Right hindlimb (tissue), 1 donor: ENCODE results near the gene SPANXD.
"Not testable (repeated sequence)": the region's sequence is repeated elsewhere in the genome, so short reads cannot be mapped to it uniquely, and the experiment has no call there.

Source experiments
- DNase-seq: peaks from one replicate; pipeline ENCODE4 v3.0.0-alpha.2; 2018

The SPANXD gene, protein sequence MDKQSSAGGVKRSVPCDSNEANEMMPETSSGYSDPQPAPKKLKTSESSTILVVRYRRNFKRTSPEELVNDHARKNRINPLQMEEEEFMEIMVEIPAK

DNA sequence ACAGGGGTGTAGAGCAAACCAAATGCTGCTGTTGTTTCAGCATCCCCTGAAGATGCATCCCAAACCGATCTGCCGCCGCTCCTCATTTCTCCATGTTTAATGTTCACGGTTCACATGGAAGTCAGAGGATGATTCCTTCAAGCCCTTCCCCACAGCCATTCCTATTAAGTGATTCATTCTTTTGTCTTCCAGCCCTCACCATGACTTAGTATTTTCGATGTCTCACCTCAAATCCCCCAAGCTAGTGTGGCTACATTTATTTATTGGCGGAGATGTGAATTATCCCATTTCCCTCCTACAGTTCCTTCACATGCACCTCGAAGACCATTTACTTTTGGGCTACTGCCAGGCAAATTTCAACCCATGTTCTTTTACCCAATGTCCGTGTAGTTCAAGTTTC, at the start of gene SPANXD:
Gene SPANXD, minus strand, starts transcription at position 101 of the 400 bp plus-strand sequence. CDS start 334 bp downstream, outside the sequence.
- DNase-seq: not testable (repeated sequence)

DNA sequence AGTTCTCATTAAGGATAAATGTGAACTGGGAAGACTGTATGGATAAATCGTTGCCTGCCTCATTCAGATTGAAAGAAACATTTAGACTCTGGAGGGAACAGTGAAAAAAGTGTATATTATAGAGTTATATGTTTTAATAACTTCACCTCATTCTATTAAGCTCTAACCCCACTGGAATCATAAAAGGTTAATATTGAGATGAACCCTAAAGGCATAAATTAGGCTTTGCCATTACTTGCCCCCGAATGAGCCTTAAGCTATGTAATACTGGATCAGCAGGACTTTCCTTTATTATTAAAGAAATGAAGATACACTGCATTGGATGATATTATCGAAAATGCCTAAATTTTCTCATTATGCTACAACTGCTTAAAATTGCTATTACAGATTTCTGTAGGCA, 44.1 kb upstream of the SPANXD start:
- DNase-seq: no peak

DNA sequence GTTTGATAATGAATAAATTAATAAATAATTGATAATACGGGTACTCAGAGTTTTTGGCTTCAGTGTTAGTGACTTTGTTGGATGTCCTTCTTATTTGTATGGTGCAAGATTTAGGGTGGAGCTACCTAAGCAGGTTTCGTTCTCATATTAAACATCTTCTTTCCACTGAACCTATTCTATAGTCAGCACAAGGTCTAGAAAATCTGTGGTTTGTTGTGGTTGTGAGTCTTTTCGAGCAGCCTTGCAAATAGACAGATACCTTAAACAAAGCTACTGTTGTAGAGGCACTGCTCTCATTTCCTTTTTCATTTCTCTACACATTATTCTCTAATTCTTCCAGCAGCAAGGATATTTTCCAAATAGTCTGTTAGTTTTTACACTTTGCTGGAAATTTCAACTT, 38.1 kb upstream of the SPANXD start:
- DNase-seq: no peak

DNA sequence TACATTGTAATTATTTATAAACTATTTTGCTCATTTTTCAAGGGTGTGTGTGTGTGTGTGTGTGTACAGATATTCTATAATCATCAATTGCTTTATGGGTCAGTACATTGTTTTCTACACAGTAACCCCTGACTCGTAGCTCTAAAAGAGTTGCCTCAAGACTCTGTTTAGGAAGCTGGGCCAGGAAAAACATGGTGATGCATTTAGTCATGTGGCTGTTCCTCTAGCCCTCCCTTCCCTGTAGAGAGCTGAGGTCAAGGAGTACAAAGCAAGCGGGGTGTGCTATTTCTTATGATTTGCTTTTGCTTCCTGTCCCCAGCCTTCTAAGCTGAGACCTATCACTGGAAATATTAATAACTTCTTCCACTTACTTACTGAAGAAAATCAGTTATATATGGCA, 34.8 kb upstream of the SPANXD start:
- DNase-seq: no peak

DNA sequence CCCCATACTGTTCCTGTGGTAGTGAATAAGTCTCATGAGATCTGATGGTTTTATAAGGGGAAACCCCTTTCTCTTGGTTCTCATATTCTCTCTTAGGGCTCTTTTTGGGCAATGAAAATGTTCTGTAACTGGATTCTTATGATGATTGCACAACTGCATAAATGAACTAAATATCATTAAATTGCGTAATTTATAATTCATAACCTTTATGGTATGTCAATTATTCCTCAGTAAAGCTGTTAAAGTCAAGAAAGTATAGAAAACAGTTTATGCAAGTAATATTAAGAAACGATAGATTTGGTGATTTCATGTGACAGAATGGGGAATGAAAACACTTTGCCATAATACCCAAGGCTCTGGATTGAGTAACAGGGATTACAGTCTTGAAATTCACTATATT, 33.5 kb upstream of the SPANXD start:
- DNase-seq: no peak

DNA sequence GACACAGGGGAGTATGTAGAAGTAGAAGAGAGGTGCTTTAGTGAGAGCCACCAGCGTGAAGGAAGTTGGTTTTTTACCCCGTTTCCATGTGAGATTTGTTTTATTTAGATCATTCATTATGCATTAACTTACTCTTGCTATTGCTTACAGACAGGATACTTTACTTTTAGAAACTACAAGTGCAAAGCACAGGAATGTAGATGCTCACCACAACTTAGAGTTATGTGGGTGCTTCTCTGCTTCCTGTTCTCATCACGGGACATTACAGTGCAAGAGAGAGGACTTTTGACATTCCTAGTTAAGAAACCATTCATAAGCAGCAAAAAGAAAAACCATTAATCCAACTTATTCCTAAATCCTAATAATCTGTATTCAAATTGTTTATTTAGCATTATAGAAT, 25.6 kb upstream of the SPANXD start:
- no peak for DNase-seq

DNA sequence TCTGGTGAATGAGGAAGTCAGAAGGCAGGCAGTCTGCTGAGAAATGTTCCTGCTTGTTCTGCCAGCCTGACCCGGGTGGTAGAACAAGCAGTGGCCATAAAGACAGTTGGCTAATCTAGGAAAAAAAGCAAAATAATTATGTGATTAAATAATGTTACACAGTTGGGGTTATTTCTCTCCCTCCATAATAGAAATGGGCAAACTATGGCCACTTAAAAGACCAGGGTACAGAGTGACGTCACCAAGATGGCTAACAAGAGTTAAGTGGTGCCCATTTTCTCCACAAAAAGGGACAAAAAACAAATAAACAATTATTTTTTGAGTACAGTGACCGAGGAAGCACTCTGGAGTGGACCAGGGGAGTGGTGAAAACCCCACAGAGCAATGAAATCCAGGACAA, 16.1 kb upstream of the SPANXD start:
- no peak for DNase-seq

DNA sequence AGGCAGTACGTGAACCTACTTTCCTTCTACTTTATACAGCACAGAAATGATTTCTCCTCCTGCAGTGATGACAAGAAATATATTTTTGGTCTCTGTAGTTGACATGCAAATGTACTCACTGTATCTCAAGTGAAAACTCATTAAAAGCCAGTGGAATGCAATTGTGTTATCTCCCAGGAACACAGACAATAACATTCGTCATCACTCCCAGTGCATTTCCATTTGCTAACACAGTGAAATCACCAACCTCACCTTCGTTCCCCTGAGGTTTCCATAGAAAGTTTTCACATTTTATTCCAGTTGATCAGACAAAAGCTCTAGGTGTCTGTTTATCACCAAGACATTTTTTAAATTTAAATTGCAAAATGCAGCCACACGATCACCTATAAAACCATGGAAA, 2.5 kb upstream of the SPANXD start:
- DNase-seq: no peak

DNA sequence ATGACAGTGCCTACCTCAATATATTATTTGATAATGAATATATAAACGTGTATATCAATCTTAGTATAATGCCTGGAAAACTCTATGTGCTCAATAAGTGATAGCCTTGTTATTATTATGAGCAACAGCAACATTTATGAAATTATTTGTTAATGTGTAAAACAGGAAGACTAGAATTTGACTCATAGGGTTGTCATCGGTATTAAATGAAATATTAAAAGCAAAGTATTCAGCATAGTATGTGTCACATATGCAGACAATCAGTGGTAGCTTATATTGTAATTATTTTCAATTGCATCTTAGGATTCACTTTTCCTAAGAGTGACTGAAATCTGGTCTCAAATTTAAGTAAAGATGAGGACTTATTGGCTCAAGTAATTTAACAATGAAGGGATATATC, 24.6 kb downstream of the SPANXD start:
- no peak for DNase-seq

DNA sequence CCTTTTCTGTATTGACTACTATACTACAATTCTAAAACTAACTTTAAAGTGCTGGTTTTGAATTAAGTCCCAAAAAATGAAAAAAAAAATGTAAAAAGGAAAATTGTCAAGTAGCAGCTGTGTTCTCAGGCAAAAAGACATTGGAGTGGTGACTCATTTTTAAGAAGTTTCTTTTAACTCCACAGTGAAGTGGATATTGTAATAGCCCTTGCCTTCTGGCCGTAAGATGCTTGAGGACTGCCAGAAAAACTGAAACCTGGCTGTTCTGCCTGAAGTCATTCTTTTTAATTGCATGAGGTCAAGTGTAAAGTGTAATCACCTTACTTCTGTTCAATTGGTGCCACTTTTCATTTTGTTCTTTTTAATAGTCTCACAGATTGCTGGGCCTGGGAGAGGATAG, 28.9 kb downstream of the SPANXD start:
- DNase-seq: no peak

DNA sequence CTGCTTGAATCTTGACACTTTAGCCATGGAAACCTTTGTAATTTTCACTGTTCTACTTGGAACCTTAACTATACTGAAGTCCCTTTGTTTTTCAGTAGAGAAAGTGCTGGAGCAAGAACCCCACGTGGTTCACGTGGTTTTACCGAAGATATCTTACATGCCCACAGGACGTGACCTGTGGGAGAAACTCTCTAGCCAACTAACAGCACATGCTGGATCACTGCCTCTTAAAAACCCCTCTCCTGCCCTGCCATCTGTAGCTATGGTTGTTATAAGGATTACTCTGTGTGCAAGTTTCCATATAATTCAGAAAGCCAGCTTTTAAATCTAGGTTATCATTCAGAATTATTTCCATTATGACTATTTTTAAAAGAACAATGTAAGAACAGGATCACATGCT, 30.2 kb downstream of the SPANXD start:
- DNase-seq: no peak

DNA sequence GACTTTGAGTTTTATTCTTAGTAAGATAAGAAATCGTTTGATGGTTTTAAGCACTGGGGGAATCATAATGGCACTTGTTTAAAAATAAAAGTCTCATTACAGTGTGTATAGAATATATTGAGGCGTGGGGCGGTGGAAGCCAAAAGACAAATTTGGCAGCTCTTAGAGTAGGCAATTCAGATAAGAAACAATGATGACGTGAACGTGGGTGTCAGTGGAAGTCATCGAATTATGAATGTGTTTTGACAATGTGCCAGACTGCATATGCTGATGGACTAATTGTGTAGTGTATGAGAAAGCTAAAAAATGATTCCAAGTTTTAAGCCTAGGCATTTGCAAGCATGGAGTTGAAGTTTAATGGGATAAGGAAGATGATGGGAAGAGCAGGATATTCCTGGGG, 35.8 kb downstream of the SPANXD start:
- no peak for DNase-seq

DNA sequence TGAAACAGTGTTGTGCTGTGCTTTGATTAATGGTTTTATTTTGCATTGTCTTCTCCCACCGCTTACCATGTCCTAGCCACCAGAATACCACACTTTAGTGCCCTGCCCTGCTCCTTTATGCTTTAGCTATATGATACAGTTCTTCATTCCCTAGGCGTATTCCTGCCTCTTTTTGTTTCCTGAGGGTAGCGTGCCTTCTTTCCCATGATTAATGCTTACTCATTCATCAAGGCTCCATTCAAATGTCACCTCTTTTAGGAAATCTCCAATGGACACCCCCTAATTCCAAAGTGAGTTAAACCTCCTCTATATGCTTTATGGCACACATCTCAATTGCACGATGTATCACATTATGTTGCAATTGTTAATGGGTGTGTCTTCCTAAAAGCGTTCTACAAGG, 46.3 kb downstream of the SPANXD start:
- no peak for DNase-seq
